SU-DHL-6 (cell line): ENCODE measurements around the gene COL4A3.

ENCODE experiments used
- H2AFZ ChIP-seq: fragments of 200-600 bp; sonication (generic); 2 replicates; pipeline ENCODE4 v1.6.1; 2014; ENCODE audit warnings: low read depth, mild to moderate bottlenecking, moderate library complexity, mixed read lengths, antibody characterized with exemption, low read length; ENCODE audit not compliant: severe bottlenecking
- H3F3A ChIP-seq: fragments of 200-600 bp; shearing (Covaris generic); 2 replicates; pipeline ENCODE4 v1.6.0; 2016; ENCODE audit warnings: antibody characterized with exemption, mild to moderate bottlenecking; ENCODE audit not compliant: insufficient read depth
- H3K27ac ChIP-seq: fragments of 200-600 bp; sonication (generic); 2 replicates; pipeline ENCODE4 v1.5.1; 2016; ENCODE audit warnings: low read depth, mild to moderate bottlenecking, low read length, moderate library complexity, mixed read lengths
- H3K27me3 ChIP-seq: fragments of 200-600 bp; sonication (generic), shearing (Covaris generic); 2 replicates; pipeline ENCODE4 v1.6.0; 2014; ENCODE audit warnings: mild to moderate bottlenecking, low read length
- H3K36me3 ChIP-seq: fragments of 200-600 bp; sonication (generic); 2 replicates; pipeline ENCODE4 v1.6.1; 2014; ENCODE audit warnings: mild to moderate bottlenecking, low read length, mixed read lengths
- H3K4me2 ChIP-seq: fragments of 300-600, 200-600 bp; shearing (Covaris generic), sonication (generic); 2 replicates; pipeline ENCODE4 v1.6.0; 2014; ENCODE audit warnings: low read length, low read depth, mild to moderate bottlenecking; ENCODE audit not compliant: poor library complexity, severe bottlenecking
- H3K4me3 ChIP-seq: fragments of 200-600 bp; sonication (generic); 2 replicates; pipeline ENCODE4 v1.5.1; 2014; ENCODE audit warnings: antibody characterized with exemption, low read length, mild to moderate bottlenecking, mixed read lengths; ENCODE audit not compliant: insufficient read depth, poor library complexity, severe bottlenecking
- H3K79me2 ChIP-seq: fragments of 200-600 bp; sonication (generic); 2 replicates; pipeline ENCODE4 v1.6.1; 2014; ENCODE audit warnings: mild to moderate bottlenecking, low read length, moderate library complexity; ENCODE audit not compliant: insufficient read depth
- H3K9ac ChIP-seq: fragments of 200-600 bp; sonication (generic); 2 replicates; pipeline ENCODE4 v1.7.0; 2014; ENCODE audit warnings: mild to moderate bottlenecking, low read length
- H3K9me2 ChIP-seq: fragments of 200-600 bp; sonication (generic); replicated peaks from 2 replicates; pipeline ENCODE4 v1.6.1; 2014; ENCODE audit warnings: low read length; ENCODE audit not compliant: insufficient read depth
- H3K9me3 ChIP-seq: fragments of 200-600 bp; sonication (generic); 2 replicates; pipeline ENCODE4 v1.6.1; 2014; ENCODE audit warnings: low read length, mixed read lengths; ENCODE audit not compliant: insufficient read depth
- H4K20me1 ChIP-seq: fragments of 200-600 bp; sonication (generic); 2 replicates; pipeline ENCODE4 v1.6.1; 2014; ENCODE audit warnings: low read depth, mild to moderate bottlenecking, antibody characterized with exemption, low read length, moderate library complexity, mixed read lengths
- CTCF ChIP-seq: fragments of 200-600 bp; sonication (generic); IDR thresholded peaks from one replicate; pipeline ENCODE4 v1.5.1; 2017; ENCODE audit warnings: antibody characterized with exemption, mild to moderate bottlenecking, low read length, moderate library complexity; ENCODE audit not compliant: insufficient read depth, poor library complexity, severe bottlenecking
- EZH2phosphoT487 ChIP-seq: fragments of 200-600 bp; sonication (generic), shearing (Covaris generic); conservative IDR thresholded peaks from 2 replicates; pipeline ENCODE4 v1.6.1; 2018; ENCODE audit warnings: mild to moderate bottlenecking, antibody characterized with exemption, low read length, moderate library complexity, mixed read lengths

COL4A3 gene

GRCh38 chr2:227182765-227183164, 18.3 kb downstream of the COL4A3 start:
- Histone ChIP-seq H3K9ac (no peak overlapping the region), H3K36me3 (no peaks in the 10 kb centered on the region), H3K4me2 (no peak overlapping the region), H4K20me1 (peaks cover 6% of the 10 kb centered on the region), H3F3A (0 out of 2 replicates have a peak, but pooled peaks cover 3% of the 10 kb centered on the region), H3K9me2 (no peaks in the 10 kb centered on the region), H3K27me3 (no peaks in the 10 kb centered on the region), H3K27ac (no peak overlapping the region), H3K79me2 (peaks cover 5% of the 10 kb centered on the region; the same call in 1 of the 2 replicates), H3K9me3 (no peaks in the 10 kb centered on the region), H2AFZ (no peak overlapping the region), H3K4me3 (no peak overlapping the region)
- TF ChIP-seq CTCF (no peak), EZH2phosphoT487 (no peak)

GRCh38 chr2:227183657-227184367, 19.4 kb downstream of the COL4A3 start:
- peaks cover 6% of the 10 kb centered on the region for H4K20me1 ChIP-seq
- H3K9ac ChIP-seq: no peak overlapping the region
- no peak overlapping the region for H3K27ac ChIP-seq
- 0 out of 2 replicates have a peak, but pooled peaks cover 3% of the 10 kb centered on the region for H3F3A ChIP-seq
- H3K4me3 ChIP-seq: no peak overlapping the region
- H3K36me3 ChIP-seq: no peaks in the 10 kb centered on the region
- H2AFZ ChIP-seq: no peak overlapping the region
- no peaks in the 10 kb centered on the region for H3K9me3 ChIP-seq
- no peaks in the 10 kb centered on the region for H3K27me3 ChIP-seq
- H3K79me2 ChIP-seq: peaks cover 1% of the 10 kb centered on the region; the same call in 1 of the 2 replicates
- TF ChIP-seq EZH2phosphoT487 (no peak), CTCF (no peak)
- no peaks in the 10 kb centered on the region for H3K9me2 ChIP-seq
- no peak overlapping the region for H3K4me2 ChIP-seq

DNA sequence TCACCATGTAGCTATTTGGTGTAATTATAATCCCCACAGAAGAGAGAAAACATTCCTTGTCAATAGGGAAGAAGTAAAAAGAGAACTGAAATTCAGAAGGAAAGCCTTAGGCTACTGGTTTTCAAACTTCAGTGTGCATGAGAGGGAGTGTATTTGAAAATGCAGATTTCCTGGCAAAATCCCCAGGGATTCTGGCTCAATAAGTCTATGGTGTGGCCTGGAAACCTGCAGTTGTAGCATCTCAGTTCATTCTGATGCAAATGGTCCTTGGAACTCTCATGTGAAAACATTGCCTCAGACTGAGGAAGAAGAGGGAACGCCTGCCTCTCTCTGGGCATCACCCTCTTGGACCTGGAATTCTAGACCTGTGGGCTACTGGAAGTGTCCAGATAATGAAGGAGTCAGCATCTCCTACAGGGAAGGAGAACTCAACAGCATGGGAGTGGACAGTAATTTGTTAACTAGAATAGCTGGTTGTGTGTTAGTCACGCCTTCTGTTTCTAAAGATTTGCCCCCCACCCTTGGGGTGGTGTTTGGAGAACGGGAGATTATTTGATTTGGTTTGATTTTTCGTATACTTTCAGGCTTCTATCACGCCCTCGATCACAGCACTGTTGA, 21.3 kb downstream of the COL4A3 start:
- Histone ChIP-seq H3K4me3 (no peak overlapping the region), H3K9me2 (no peaks in the 10 kb centered on the region), H3K27ac (no peak overlapping the region)

More for the DNA sequence above, 21.3 kb downstream of the COL4A3 start:
- H3K27me3 ChIP-seq: no peaks in the 10 kb centered on the region
- no peak overlapping the region for H3K4me2 ChIP-seq
- no peaks in the 10 kb centered on the region for H3K79me2 ChIP-seq
- no peaks in the 10 kb centered on the region for H3F3A ChIP-seq
- TF ChIP-seq EZH2phosphoT487 (no peak), CTCF (no peak)
- H3K9me3 ChIP-seq: no peaks in the 10 kb centered on the region
- no peaks in the 10 kb centered on the region for H3K36me3 ChIP-seq
- H3K9ac ChIP-seq: no peak overlapping the region
- H2AFZ ChIP-seq: no peak overlapping the region
- H4K20me1 ChIP-seq: peaks cover 6% of the 10 kb centered on the region
